ENCODE results near the gene BAD.

GRCh38 chr11:64240435-64241240 lies 43.8 kb downstream of the BAD start, which contains the start of gene FKBP2:
- TF ChIP-seq CTCF (IDR thresholded peaks at IDR 0.05), result no peak
- no peak for TF ChIP-seq EZH2 (IDR thresholded peaks at IDR 0.05; ENCODE audit: borderline replicate concordance, insufficient read depth, low read depth, low read length, poor library complexity, severe bottlenecking)

All from B cell (primary cell).